K562 (cell line): Measurements from ENCODE around the gene SLC14A1. TPM values are rescaled to one million over a fixed set of nuclear protein-coding genes. Genes with fewer than 3 reads are reported as not detected.

ENCODE experiments used
- NFE2 ChIP-seq: IDR thresholded peaks from 2 replicates; pipeline ENCODE4 v1.6.1; 2014; ENCODE audit warnings: antibody characterized with exemption, low read depth
- polyA plus RNA-seq, 8 experiments: library from polyadenylated mRNA; depleted of rRNA in 4 of 8; stranded (reverse) in 5 of 8; unstranded in 3 of 8; fragments of >200 nt; fragmentation: Nextera tagmentation in 2 of 8; fragmentation: Illumina TruSeq in 1 of 8; extraction: Ambion mirVana in 2 of 8; extraction: Trizol in 1 of 8; gene quantifications; 2 replicates each; pipeline versions ENCODE4 v1.2.1 to v1.2.3, GENCODE V29; 2011 to 2014; ENCODE audit warnings: inconsistent platforms in 1 of 8, missing spikeins in 1 of 8
- total RNA-seq, 7 experiments: library from RNA; depleted of rRNA in 6 of 7; stranded (reverse); fragments of >200 nt in 6 of 7; fragmentation: Illumina TruSeq in 2 of 7; extraction: Trizol in 2 of 7; gene quantifications; 2 replicates each; pipeline versions ENCODE4 v1.2.1 to v1.2.3, GENCODE V29; 2011 to 2021; ENCODE audit warnings: low replicate concordance in 1 of 7
- TF ChIP-seq, protein P1 (sequence below): fragments of 450-650 bp; IDR thresholded peaks from 2 replicates; pipeline ENCODE4 v1.6.1; 2016; ENCODE audit warnings: low read depth
- TF ChIP-seq, protein P2 (sequence below): fragments of 250-450 bp; sonication (Bioruptor Pico); IDR thresholded peaks from 2 replicates; pipeline ENCODE4 v1.8.0; 2022; ENCODE audit warnings: moderate library complexity, mild to moderate bottlenecking, inconsistent platforms

Gene SLC14A1
- total and polyA plus RNA-seq, 9 of the 15 experiments (the other 6 are each of a cell fraction or from before 2014, with no cell fraction given): 0.14 to 0.40 (median 0.20) TPM; not detected in 6

DNA sequence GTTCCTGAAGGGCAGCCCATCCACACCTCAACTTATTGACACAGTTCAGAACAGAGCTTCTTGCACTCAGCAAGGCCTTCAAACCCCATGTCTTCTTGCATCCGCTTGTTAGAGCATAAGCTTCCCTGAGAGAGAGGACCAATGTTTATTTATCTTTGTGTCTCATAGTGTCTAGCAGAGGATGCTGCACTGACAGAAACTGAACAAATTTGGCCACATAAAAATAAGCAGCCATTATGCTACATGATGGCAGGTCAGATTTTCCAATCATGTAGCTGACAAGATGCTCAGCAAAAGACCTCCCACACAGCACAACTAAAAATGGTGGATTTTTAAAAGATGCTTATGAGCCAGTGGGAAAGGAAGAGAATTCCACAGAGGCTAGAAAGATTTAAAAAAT, 63.4 kb downstream of the SLC14A1 start (continued):
- TF ChIP-seq NFE2: no peak
- TF ChIP-seq, protein P1, sequence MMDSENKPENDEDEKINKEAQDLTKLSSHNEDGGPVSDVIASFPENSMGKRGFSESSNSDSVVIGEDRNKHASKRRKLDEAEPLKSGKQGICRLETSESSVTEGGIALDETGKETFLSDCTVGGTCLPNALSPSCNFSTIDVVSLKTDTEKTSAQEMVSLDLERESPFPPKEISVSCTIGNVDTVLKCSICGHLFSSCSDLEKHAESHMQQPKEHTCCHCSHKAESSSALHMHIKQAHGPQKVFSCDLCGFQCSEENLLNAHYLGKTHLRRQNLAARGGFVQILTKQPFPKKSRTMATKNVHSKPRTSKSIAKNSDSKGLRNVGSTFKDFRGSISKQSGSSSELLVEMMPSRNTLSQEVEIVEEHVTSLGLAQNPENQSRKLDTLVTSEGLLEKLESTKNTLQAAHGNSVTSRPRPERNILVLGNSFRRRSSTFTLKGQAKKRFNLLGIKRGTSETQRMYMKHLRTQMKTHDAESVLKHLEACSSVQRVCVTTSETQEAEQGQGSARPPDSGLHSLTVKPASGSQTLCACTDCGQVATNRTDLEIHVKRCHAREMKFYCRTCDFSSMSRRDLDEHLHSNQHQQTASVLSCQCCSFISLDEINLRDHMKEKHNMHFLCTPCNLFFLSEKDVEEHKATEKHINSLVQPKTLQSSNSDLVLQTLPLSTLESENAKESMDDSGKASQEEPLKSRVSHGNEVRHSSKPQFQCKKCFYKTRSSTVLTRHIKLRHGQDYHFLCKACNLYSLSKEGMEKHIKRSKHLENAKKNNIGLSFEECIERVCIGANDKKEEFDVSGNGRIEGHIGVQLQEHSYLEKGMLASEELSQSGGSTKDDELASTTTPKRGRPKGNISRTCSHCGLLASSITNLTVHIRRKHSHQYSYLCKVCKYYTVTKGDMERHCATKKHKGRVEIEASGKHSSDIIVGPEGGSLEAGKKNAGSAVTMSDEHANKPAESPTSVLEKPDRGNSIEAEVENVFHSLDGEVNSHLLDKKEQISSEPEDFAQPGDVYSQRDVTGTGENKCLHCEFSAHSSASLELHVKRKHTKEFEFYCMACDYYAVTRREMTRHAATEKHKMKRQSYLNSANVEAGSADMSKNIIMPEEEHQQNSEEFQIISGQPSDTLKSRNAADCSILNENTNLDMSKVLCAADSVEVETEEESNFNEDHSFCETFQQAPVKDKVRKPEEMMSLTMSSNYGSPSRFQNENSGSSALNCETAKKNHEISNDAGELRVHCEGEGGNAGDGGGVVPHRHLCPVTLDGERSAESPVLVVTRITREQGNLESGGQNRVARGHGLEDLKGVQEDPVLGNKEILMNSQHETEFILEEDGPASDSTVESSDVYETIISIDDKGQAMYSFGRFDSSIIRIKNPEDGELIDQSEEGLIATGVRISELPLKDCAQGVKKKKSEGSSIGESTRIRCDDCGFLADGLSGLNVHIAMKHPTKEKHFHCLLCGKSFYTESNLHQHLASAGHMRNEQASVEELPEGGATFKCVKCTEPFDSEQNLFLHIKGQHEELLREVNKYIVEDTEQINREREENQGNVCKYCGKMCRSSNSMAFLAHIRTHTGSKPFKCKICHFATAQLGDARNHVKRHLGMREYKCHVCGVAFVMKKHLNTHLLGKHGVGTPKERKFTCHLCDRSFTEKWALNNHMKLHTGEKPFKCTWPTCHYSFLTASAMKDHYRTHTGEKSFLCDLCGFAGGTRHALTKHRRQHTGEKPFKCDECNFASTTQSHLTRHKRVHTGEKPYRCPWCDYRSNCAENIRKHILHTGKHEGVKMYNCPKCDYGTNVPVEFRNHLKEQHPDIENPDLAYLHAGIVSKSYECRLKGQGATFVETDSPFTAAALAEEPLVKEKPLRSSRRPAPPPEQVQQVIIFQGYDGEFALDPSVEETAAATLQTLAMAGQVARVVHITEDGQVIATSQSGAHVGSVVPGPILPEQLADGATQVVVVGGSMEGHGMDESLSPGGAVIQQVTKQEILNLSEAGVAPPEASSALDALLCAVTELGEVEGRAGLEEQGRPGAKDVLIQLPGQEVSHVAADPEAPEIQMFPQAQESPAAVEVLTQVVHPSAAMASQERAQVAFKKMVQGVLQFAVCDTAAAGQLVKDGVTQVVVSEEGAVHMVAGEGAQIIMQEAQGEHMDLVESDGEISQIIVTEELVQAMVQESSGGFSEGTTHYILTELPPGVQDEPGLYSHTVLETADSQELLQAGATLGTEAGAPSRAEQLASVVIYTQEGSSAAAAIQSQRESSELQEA: no peak
- TF ChIP-seq, protein P2, sequence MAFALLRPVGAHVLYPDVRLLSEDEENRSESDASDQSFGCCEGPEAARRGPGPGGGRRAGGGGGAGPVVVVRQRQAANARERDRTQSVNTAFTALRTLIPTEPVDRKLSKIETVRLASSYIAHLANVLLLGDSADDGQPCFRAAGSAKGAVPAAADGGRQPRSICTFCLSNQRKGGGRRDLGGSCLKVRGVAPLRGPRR (CRISPR knock-in tag): no peak
